HG03439 (cell line): Measurements from ENCODE around the gene CFTR.

Experiments
- ATAC-seq: cut with Tn5 transposase; IDR thresholded peaks from one replicate; pipeline ENCODE4 v1.9.1; 2021; ENCODE audit warnings: mild to moderate bottlenecking, moderate library complexity; ENCODE audit not compliant: unreplicated experiment

CFTR gene

GRCh38 chr7:117640465-117640864 is 160.6 kb downstream of the CFTR start:
- no peak for ATAC-seq

GRCh38 chr7:117645481-117646165 is 165.8 kb downstream of the CFTR start:
- no peak for ATAC-seq

- ATAC-seq, result no peak
Measured at GRCh38 chr7:117648203-117648866, 168.5 kb downstream of the CFTR start.

GRCh38 chr7:117652943-117653680 is 173.3 kb downstream of the CFTR start:
- ATAC-seq, result no peak

GRCh38 chr7:117654780-117655179 is 175.0 kb downstream of the CFTR start:
- no peak for ATAC-seq

- no peak for ATAC-seq
Measured at GRCh38 chr7:117656806-117657205, 177.0 kb downstream of the CFTR start.

- no peak for ATAC-seq
Measured at GRCh38 chr7:117659531-117660011, 179.7 kb downstream of the CFTR start.

- no peak for ATAC-seq
Measured at GRCh38 chr7:117661328-117661727, 181.5 kb downstream of the CFTR start.

GRCh38 chr7:117664047-117664446 is 184.2 kb downstream of the CFTR start:
- no peak for ATAC-seq

GRCh38 chr7:117665368-117665767 is 185.5 kb downstream of the CFTR start:
- ATAC-seq, result no peak

- no peak for ATAC-seq
Measured at GRCh38 chr7:117666031-117666430, 186.2 kb downstream of the CFTR start.

GRCh38 chr7:117666689-117667088 is 186.9 kb downstream of the CFTR start:
- no peak for ATAC-seq

- no peak for ATAC-seq
Measured at GRCh38 chr7:117667456-117667855, 187.6 kb downstream of the CFTR start.

GRCh38 chr7:117669818-117670217 is 190.0 kb downstream of the CFTR start:
- no peak for ATAC-seq

GRCh38 chr7:117672453-117672852 is 192.6 kb downstream of the CFTR start:
- no peak for ATAC-seq

- ATAC-seq, result no peak
Measured at GRCh38 chr7:117673367-117673766, 193.5 kb downstream of the CFTR start.

GRCh38 chr7:117673839-117674238 is 194.0 kb downstream of the CFTR start:
- ATAC-seq, result no peak

GRCh38 chr7:117674617-117675016 is 194.8 kb downstream of the CFTR start:
- ATAC-seq, result no peak

- ATAC-seq, result no peak
Measured at GRCh38 chr7:117675497-117676435, 195.9 kb downstream of the CFTR start.

- no peak for ATAC-seq
Measured at GRCh38 chr7:117679120-117679519, 199.3 kb downstream of the CFTR start.
